ENCODE measurements around the gene DNAH9. TPM values are rescaled to one million over a fixed set of nuclear protein-coding genes. Genes with fewer than 3 reads are reported as not detected.
A peak's percentile ranks its signal among the peaks of the same experiment; 100 is the strongest.

Gene DNAH9
- total and polyA plus RNA-seq, 11 donors = 0.07 to 2.3 (median 0.49) TPM; not detected in 7

DNA sequence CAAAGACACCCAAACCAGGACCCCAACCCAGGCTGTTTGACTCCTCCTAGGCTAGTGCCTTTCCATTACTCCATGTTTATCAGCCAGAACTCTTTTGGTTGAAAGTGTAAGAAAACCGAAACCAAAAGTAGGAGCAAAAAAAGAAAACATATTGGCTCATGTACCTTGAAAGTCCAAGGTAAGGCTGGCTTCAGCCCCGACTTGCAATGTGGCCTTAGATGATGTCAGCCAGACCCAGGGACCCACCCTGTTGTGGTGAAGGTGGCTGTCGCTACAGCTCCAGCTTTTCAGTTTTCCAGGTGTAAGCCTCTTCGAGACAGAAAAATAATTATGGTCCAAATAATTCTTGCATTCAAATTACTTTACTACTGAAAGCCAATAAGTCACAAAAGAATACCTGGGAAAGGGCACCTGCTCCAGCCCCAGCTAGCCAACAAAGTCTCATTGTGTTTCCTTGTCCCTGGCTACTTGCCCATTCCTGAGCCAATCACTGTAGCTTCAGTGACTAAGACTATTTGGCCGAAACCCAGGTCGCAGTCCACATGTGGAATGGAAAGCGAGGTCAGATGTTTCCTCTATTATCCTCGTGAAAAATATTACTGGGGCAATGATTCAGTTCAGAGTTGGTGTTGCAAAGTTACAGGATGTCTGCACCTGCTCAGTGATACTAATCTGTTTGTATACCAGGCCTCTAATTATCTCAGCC lies 20.7 kb downstream of the DNAH9 start:
- intact Hi-C loops (cut with DNase I) = no loop called here
- WGBS, 4 donors = 56 to 69% (median 62%) methylated on average over 8 of the region's 8 CpGs
- no peaks in the 10 kb centered on the region for H3K4me1 ChIP-seq
- ATAC-seq (peak in 2 of 4 donors; percentile 24 to 71), DNase-seq (peak in 4 of 5 donors; percentile 32 to 61 (median 49))
- TF ChIP-seq CTCF (IDR thresholded peaks at IDR 0.05) (no peak), POLR2A (IDR thresholded peaks at IDR 0.05) (no peak)
- peaks cover 0 to 4% (median 0%) of the 10 kb centered on the region in 9 donors for H3K27me3 ChIP-seq
- no peak overlapping the region for H3K4me3 ChIP-seq
- no peaks in the 10 kb centered on the region for H3K9me3 ChIP-seq
- no peak overlapping the region for H3K27ac ChIP-seq
- H3K36me3 ChIP-seq = no peaks in the 10 kb centered on the region

- Histone ChIP-seq H3K27ac (no peak overlapping the region), H3K9me3 (no peaks in the 10 kb centered on the region), H3K36me3 (no peaks in the 10 kb centered on the region), H3K4me3 (no peak overlapping the region), H3K27me3 (peaks cover 0 to 8% (median 0%) of the 10 kb centered on the region in 9 donors), H3K4me1 (no peaks in the 10 kb centered on the region)
- ATAC-seq (no peak), DNase-seq (no peak)
- 81 to 92% (median 86%) methylated on average over 5 of the region's 5 CpGs for WGBS, 4 donors
- TF ChIP-seq CTCF (IDR thresholded peaks at IDR 0.05) (no peak), POLR2A (IDR thresholded peaks at IDR 0.05) (no peak)
- intact Hi-C loops (cut with DNase I) = no loop called here
Observed at GRCh38 chr17:11622492-11622891, 24.2 kb downstream of the DNAH9 start.

GRCh38 chr17:11624976-11625375 lies 26.7 kb downstream of the DNAH9 start:
- Histone ChIP-seq H3K4me1 (no peaks in the 10 kb centered on the region), H3K27ac (no peak overlapping the region), H3K9me3 (no peaks in the 10 kb centered on the region), H3K4me3 (no peak overlapping the region), H3K36me3 (no peaks in the 10 kb centered on the region), H3K27me3 (peaks cover 0 to 11% (median 0%) of the 10 kb centered on the region in 9 donors)
- intact Hi-C loops (cut with DNase I) = no loop called here
- 60 to 70% (median 63%) methylated on average over 6 of the region's 6 CpGs for WGBS, 4 donors
- TF ChIP-seq CTCF (IDR thresholded peaks at IDR 0.05) = no peak
- TF ChIP-seq POLR2A (IDR thresholded peaks at IDR 0.05) = no peak
- DNase-seq (no peak), ATAC-seq (no peak)

- ATAC-seq (no peak), DNase-seq (no peak)
- peaks cover 0 to 20% (median 0%) of the 10 kb centered on the region in 9 donors for H3K27me3 ChIP-seq
- H3K27ac ChIP-seq = no peak overlapping the region
- intact Hi-C loops (cut with DNase I) = no loop called here
- H3K4me1 ChIP-seq = no peaks in the 10 kb centered on the region
- no peaks in the 10 kb centered on the region for H3K9me3 ChIP-seq
- H3K36me3 ChIP-seq = no peaks in the 10 kb centered on the region
- TF ChIP-seq CTCF (IDR thresholded peaks at IDR 0.05) (no peak), POLR2A (IDR thresholded peaks at IDR 0.05) (no peak)
- H3K4me3 ChIP-seq = no peak overlapping the region
- WGBS, 4 donors = 69 to 76% (median 71%) methylated on average over 3 of the region's 3 CpGs
Observed at GRCh38 chr17:11625878-11626277, 27.6 kb downstream of the DNAH9 start.
